ENCODE data around the gene PPP1R13B.

GRCh38 chr14:103889313-103890051 lies 42.1 kb upstream of the PPP1R13B start:
- TF ChIP-seq POLR2A (IDR thresholded peaks at IDR 0.05), result no peak
- no peak for TF ChIP-seq CTCF (IDR thresholded peaks at IDR 0.05)
